Skeletal muscle satellite cell (primary cell): ENCODE measurements around the gene PPP3CA.
A peak's percentile ranks its signal among the peaks of the same experiment; 100 is the strongest.

Experiments
- H3K27me3 ChIP-seq: 2 replicates; pipeline ENCODE4 v1.7.0; 2013; ENCODE audit warnings: low read length; ENCODE audit not compliant: control insufficient read depth, insufficient read depth
- H3K36me3 ChIP-seq: 2 replicates; pipeline ENCODE4 v1.7.0; 2013; ENCODE audit warnings: mild to moderate bottlenecking, control low read depth, low read length; ENCODE audit not compliant: insufficient read depth
- H3K4me1 ChIP-seq: 2 replicates; pipeline ENCODE4 v1.7.0; 2013; ENCODE audit warnings: low read length; ENCODE audit not compliant: control insufficient read depth, insufficient read depth
- H3K4me2 ChIP-seq: 2 replicates; pipeline ENCODE4 v1.7.0; 2013; ENCODE audit warnings: mild to moderate bottlenecking, low read length
- H3K4me3 ChIP-seq: 2 replicates; pipeline ENCODE4 v1.7.0; 2013; ENCODE audit warnings: low read length
- H3K9ac ChIP-seq: 2 replicates; pipeline ENCODE4 v1.7.0; 2013; ENCODE audit warnings: mild to moderate bottlenecking, low read depth, low read length, moderate library complexity
- H3K9me3 ChIP-seq: replicated peaks from 2 replicates; pipeline ENCODE4 v1.7.0; 2013; ENCODE audit warnings: mild to moderate bottlenecking, control low read depth, low read length

The PPP3CA gene

GRCh38 chr4:101200561-101200960 is 146.8 kb downstream of the PPP3CA start:
- H3K4me2 ChIP-seq: peak overlapping the region; percentile 72
- peak overlapping the region; percentile 25 for H3K4me3 ChIP-seq
- peaks cover 23% of the 10 kb centered on the region for H3K4me1 ChIP-seq
- peak overlapping the region; percentile 53 for H3K9ac ChIP-seq
- H3K9me3 ChIP-seq: no peaks in the 10 kb centered on the region
- H3K36me3 ChIP-seq: no peaks in the 10 kb centered on the region
- H3K27me3 ChIP-seq: no peaks in the 10 kb centered on the region

GRCh38 chr4:101199507-101200285 is 147.6 kb downstream of the PPP3CA start:
- no peaks in the 10 kb centered on the region for H3K36me3 ChIP-seq
- peak overlapping the region; percentile 72 for H3K4me2 ChIP-seq
- peak overlapping the region; percentile 53 for H3K9ac ChIP-seq
- H3K4me1 ChIP-seq: peaks cover 19% of the 10 kb centered on the region
- H3K9me3 ChIP-seq: no peaks in the 10 kb centered on the region
- H3K4me3 ChIP-seq: no peak overlapping the region
- no peaks in the 10 kb centered on the region for H3K27me3 ChIP-seq

DNA sequence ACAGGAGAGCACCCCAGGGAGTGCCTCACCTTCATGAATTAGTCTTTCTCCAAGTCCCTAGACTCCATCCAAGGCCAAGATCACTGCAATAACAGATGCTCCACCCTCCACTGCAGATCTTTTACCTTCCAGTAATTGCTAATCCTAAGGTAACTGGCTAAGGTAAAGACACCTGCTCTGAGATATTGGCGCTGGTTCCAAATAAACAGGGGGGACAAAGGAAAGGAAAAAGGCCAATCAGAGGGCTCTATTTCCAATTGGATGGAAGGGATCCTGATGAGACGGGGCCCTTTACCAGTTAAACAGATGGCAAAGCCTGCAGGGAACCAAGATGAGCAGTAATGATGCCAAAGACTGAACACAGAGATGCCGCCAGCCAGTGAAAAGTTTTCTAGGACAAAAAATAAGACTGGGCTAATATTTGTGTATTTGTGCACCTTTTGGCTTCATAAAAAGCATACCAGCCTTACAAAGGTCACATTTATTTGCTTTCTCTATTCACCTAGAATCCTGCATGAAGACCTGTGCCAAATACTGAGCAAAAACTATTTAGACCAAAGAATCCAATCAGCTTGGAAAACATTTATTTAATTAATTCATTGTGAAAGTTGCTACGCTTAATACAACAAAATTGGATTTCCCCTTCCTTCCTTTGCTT is 148.5 kb downstream of the PPP3CA start:
- H3K27me3 ChIP-seq: no peaks in the 10 kb centered on the region
- no peak overlapping the region for H3K9ac ChIP-seq
- no peaks in the 10 kb centered on the region for H3K36me3 ChIP-seq
- no peak overlapping the region for H3K4me2 ChIP-seq
- no peak overlapping the region for H3K4me3 ChIP-seq
- H3K9me3 ChIP-seq: no peaks in the 10 kb centered on the region
- peaks cover 19% of the 10 kb centered on the region for H3K4me1 ChIP-seq

DNA sequence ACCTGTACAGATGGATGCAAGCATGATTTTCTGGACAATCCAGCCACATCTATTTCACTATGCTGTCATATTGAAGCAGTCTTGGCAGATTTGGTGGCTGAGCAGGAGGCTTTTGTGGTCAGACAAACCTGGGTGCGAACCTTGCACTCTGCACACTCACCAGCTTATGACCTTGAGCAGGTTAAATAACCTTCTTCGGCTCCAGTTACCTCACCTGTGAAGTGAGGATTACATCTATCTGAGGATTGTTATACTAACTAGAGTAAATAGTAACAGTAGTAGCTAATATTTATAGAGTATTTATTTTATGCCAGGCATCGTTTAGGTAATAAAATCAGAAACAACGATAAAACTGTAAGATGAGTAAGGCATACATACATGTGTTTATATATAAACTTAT is 150.0 kb downstream of the PPP3CA start:
- H3K4me2 ChIP-seq: no peak overlapping the region
- H3K4me1 ChIP-seq: peaks cover 19% of the 10 kb centered on the region
- no peaks in the 10 kb centered on the region for H3K27me3 ChIP-seq
- no peak overlapping the region for H3K4me3 ChIP-seq
- H3K36me3 ChIP-seq: no peaks in the 10 kb centered on the region
- H3K9ac ChIP-seq: no peak overlapping the region
- H3K9me3 ChIP-seq: no peaks in the 10 kb centered on the region

DNA sequence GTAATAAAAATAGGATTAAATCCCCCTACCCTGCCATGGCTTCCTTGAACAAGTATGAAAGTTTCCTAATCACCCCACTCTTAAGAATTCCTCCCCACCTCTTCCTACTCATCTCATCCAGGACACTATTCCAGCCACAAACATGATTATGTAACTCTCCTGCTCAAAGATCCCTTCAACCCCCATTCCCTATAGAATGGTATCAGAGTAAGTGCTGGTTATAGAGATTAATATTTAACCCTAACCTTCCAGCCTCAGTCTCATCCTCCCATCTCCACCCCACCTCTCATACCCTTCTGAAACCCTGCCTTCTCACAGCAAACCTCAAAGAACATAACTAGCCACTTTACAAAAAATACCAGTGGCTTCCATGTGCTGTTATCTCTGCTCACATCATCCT is 155.1 kb downstream of the PPP3CA start:
- H3K4me1 ChIP-seq: peaks cover 11% of the 10 kb centered on the region
- no peak overlapping the region for H3K9ac ChIP-seq
- H3K36me3 ChIP-seq: no peaks in the 10 kb centered on the region
- no peak overlapping the region for H3K4me3 ChIP-seq
- H3K4me2 ChIP-seq: no peak overlapping the region
- H3K27me3 ChIP-seq: no peaks in the 10 kb centered on the region
- no peaks in the 10 kb centered on the region for H3K9me3 ChIP-seq

DNA sequence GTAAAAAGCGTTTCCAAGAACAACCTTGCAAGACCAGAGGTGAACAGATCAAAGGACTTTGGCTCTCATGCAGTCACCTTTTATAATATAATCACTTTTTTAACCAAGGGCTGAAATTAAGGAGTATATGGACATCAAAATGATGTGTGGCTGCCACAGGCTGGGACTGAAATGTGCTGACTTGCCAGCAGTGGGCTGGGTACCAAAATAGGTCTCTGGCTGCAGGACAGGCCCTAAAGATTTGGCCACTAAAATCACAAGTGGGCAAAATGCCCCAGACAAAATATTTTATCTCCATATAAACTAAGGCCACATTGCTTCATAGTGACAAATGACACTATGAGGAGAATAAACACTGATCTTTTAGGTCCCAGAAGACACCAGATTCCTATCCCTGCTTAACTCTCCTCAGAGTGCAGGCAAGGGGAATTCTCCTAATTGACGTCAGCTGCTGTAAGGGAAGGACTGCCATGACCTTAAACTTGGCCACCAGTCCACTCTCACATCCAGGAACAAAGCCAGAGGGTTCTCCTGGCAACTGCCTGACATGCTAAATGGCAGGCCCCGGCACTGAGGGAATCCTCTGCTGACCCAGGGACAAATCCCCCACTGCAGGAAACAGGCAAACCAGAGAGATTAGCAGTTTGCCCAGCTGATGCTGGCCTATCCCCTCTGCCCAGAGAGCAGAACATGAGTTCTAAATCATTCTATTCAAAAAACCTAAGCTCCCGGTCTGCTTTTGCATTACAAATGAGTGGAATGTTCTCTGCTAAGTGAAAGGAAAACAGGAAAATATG is 155.8 kb downstream of the PPP3CA start:
- no peaks in the 10 kb centered on the region for H3K36me3 ChIP-seq
- peaks cover 11% of the 10 kb centered on the region for H3K4me1 ChIP-seq
- no peaks in the 10 kb centered on the region for H3K9me3 ChIP-seq
- no peaks in the 10 kb centered on the region for H3K27me3 ChIP-seq
- H3K4me2 ChIP-seq: peak overlapping the region; percentile 37
- no peak overlapping the region for H3K4me3 ChIP-seq
- no peak overlapping the region for H3K9ac ChIP-seq

DNA sequence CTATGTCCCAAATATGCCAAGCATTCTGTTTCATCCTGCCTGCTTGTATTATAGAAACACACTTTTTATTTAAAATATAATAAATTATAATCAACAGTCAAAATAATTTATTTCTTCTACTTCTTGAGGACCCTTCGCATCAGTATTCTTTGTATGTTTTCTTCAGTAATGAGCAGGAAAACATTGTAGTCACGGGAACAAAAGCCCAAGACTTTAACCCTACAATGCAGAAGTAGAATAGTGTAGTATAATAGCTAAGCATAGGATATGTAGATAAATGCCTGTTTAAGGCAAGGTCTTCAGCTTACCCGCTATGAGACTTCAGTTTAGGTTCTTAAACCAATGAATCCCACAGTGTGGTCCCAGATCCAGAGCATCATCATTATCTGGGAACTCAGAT is 156.6 kb downstream of the PPP3CA start:
- peaks cover 11% of the 10 kb centered on the region for H3K4me1 ChIP-seq
- no peak overlapping the region for H3K4me3 ChIP-seq
- H3K9me3 ChIP-seq: no peaks in the 10 kb centered on the region
- no peak overlapping the region for H3K9ac ChIP-seq
- no peaks in the 10 kb centered on the region for H3K36me3 ChIP-seq
- no peak overlapping the region for H3K4me2 ChIP-seq
- no peaks in the 10 kb centered on the region for H3K27me3 ChIP-seq

- Histone ChIP-seq H3K9ac (no peak overlapping the region), H3K4me2 (no peak overlapping the region), H3K27me3 (no peaks in the 10 kb centered on the region), H3K4me1 (peaks cover 11% of the 10 kb centered on the region), H3K36me3 (no peaks in the 10 kb centered on the region), H3K9me3 (no peaks in the 10 kb centered on the region), H3K4me3 (no peak overlapping the region)
Observed at GRCh38 chr4:101188906-101189305, 158.4 kb downstream of the PPP3CA start.

GRCh38 chr4:101187841-101188240 is 159.5 kb downstream of the PPP3CA start:
- peak overlapping the region; percentile 2 for H3K4me2 ChIP-seq
- no peaks in the 10 kb centered on the region for H3K27me3 ChIP-seq
- H3K36me3 ChIP-seq: no peaks in the 10 kb centered on the region
- H3K9ac ChIP-seq: no peak overlapping the region
- peaks cover 11% of the 10 kb centered on the region for H3K4me1 ChIP-seq
- H3K9me3 ChIP-seq: no peaks in the 10 kb centered on the region
- H3K4me3 ChIP-seq: no peak overlapping the region

DNA sequence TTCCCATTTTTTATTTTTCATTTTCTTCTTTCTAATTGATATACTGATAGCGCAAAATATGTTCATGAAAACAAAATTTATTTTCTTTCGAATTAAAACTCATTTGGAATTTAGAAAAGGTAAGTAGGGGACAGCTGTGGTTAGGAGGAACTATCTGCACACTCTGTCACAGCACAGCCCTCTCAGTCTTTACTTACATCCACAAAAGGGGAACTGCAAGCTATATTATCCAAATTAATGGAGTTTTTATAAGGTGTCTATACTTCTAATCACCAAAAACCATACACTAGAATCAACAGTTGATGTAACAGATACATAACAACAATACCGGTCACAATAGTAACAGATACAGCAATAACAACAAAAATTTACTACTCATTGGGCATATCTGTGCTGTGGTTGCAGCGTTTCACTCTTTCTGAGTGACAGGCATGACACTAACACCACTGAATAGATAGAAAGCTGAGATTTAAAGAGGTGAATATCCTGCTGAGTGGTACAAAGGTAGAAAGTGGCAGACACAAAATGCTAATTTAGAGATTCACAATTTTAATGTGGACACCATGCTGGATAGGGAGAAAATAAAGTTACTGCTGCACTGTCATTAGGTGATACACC is 160.7 kb downstream of the PPP3CA start:
- H3K9ac ChIP-seq: no peak overlapping the region
- no peaks in the 10 kb centered on the region for H3K36me3 ChIP-seq
- H3K27me3 ChIP-seq: no peaks in the 10 kb centered on the region
- H3K4me2 ChIP-seq: no peak overlapping the region
- H3K9me3 ChIP-seq: no peaks in the 10 kb centered on the region
- H3K4me3 ChIP-seq: no peak overlapping the region
- H3K4me1 ChIP-seq: peaks cover 9% of the 10 kb centered on the region

DNA sequence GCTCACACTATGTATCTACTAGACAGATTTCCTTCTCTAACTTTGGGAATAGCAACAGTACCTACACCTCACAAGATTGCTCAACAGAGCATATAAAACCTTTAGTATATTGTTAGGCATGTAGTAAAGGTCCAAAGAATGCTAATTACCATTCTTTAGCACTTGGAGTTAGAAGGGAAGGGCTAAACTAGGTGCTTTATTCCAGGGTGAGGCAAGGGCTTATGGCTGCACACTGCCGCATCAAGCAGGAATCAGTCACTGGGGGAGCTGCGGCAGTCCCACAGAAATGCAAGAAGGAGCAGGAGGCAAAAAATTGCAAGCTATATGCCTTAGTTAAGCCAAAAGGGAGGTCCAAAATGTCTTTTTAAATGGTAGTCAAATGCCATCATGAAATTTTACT is 162.7 kb downstream of the PPP3CA start:
- no peaks in the 10 kb centered on the region for H3K27me3 ChIP-seq
- no peak overlapping the region for H3K4me2 ChIP-seq
- no peaks in the 10 kb centered on the region for H3K36me3 ChIP-seq
- no peaks in the 10 kb centered on the region for H3K9me3 ChIP-seq
- no peak overlapping the region for H3K9ac ChIP-seq
- peaks cover 3% of the 10 kb centered on the region for H3K4me1 ChIP-seq
- H3K4me3 ChIP-seq: no peak overlapping the region
